Stomach (tissue), 9 donors: ENCODE results near the gene TECPR2. TPM values are rescaled to one million over a fixed set of nuclear protein-coding genes. Genes with fewer than 3 reads are reported as not detected.

Source experiments
- DNase-seq, 2 donors: peaks; one replicate each; pipeline versions ENCODE4 v3.0.0 to v3.0.0-alpha.2; 2013 to 2019
- H3K27ac ChIP-seq, 5 donors: fragments of 200-600 bp in 4 of 5; sonication (generic) in 4 of 5; one replicate each; pipeline ENCODE4 v1.5.1; 2013 to 2019; ENCODE audit warnings: mild to moderate bottlenecking in 1 of 5, moderate library complexity in 1 of 5
- H3K27me3 ChIP-seq, 3 donors: fragments of 200-600 bp; sonication (generic); one replicate each; pipeline ENCODE4 v1.5.1; 2017 to 2019; ENCODE audit warnings: mixed run types in 1 of 3
- H3K36me3 ChIP-seq, 4 donors: fragments of 200-600 bp; sonication (generic); 1 replicate in 3 of 4; 2 replicates in 1 of 4; pipeline ENCODE4 v1.5.1; 2016 to 2019
- H3K4me1 ChIP-seq, 4 donors: fragments of 200-600 bp; sonication (generic); one replicate each; pipeline ENCODE4 v1.5.1; 2016 to 2019
- H3K4me3 ChIP-seq, 4 donors: fragments of 200-600 bp; sonication (generic) in 3 of 4; one replicate each; pipeline ENCODE4 v1.5.1; 2016 to 2019; ENCODE audit warnings: mild to moderate bottlenecking in 1 of 4
- H3K9me3 ChIP-seq, 4 donors: fragments of 200-600 bp; sonication (generic); one replicate each; pipeline ENCODE4 v1.5.1; 2016 to 2019
- CTCF ChIP-seq, 7 experiments: fragments of 450-650 bp in 4 of 7; fragments of 200-600 bp in 3 of 7; sonication (generic) in 3 of 7; IDR thresholded peaks; one replicate each; pipeline ENCODE4 v1.5.1; 2016 to 2019; ENCODE audit warnings: antibody characterized with exemption in 7 of 7, control low read depth in 2 of 7, mild to moderate bottlenecking in 1 of 7
- EP300 ChIP-seq: sonication (generic); formaldehyde crosslinking; IDR thresholded peaks from one replicate; pipeline ENCODE4 v1.6.1; 2017; ENCODE audit warnings: antibody characterized with exemption
- POLR2A ChIP-seq, 4 donors: fragments of 450-650 bp; IDR thresholded peaks; one replicate each; pipeline ENCODE4 v1.6.1; 2016; ENCODE audit warnings: antibody characterized with exemption in 4 of 4, control low read depth in 2 of 4, mild to moderate bottlenecking in 1 of 4, moderate library complexity in 1 of 4
- POLR2AphosphoS5 ChIP-seq, 3 donors: sonication (generic); formaldehyde crosslinking; IDR thresholded peaks; one replicate each; pipeline ENCODE4 v1.6.1; 2016; ENCODE audit warnings: antibody characterized with exemption in 3 of 3
- WGBS, 5 donors: extraction: QIAGEN DNeasy Blood & Tissue Kit in 3 of 5; methylation state at CpG; one replicate each; pipeline versions ENCODE4 v1.1.5 to v1.1.7; 2013 to 2018; 5-methylcytosine and 5-hydroxymethylcytosine counted together
- intact Hi-C: fragments of 100-400 bp; cut with DNase I; formaldehyde crosslinking; loops from one replicate; pipeline ENCODE4 v1.15.1; 2023; ENCODE audit warnings: low total_unique reads
- polyA plus RNA-seq, 3 donors: library from polyadenylated mRNA; stranded (reverse); fragments of 200-250 nt; gene quantifications; one replicate each; pipeline ENCODE4 v1.2.3, GENCODE V29; 2013
- total RNA-seq, 5 donors: library from RNA; depleted of rRNA; stranded (reverse); fragments of >200 nt; gene quantifications; one replicate each; pipeline versions ENCODE4 v1.1.0 to v1.2.3, GENCODE V29; 2014 to 2016
- donor health status: healthy with polysubstance abuse.
- donor health status: Bipolar disorder and iron deficiency.
- donor health status: healthy.

Gene TECPR2
- total and polyA plus RNA-seq, 8 donors = 2.6 to 110 (median 11.1) TPM

- 89 to 97% (median 96%) methylated on average over 7 of the region's 7 CpGs for WGBS, 5 donors
- intact Hi-C loops = no loop called here
- H3K4me1 ChIP-seq = no peaks in the 10 kb centered on the region
- H3K27ac ChIP-seq = no peak overlapping the region
- peaks cover 84 to 100% (median 99%) of the 10 kb centered on the region in 4 donors for H3K36me3 ChIP-seq
- no peaks in the 10 kb centered on the region for H3K9me3 ChIP-seq
- no peak for TF ChIP-seq CTCF (IDR thresholded peaks at IDR 0.05)
- TF ChIP-seq EP300 = no peak
- TF ChIP-seq POLR2AphosphoS5 (IDR thresholded peaks at IDR 0.05) = no peak
- no peak for TF ChIP-seq POLR2A (IDR thresholded peaks at IDR 0.05)
- DNase-seq = no peak
- no peak overlapping the region for H3K4me3 ChIP-seq
- no peaks in the 10 kb centered on the region for H3K27me3 ChIP-seq
Observed at GRCh38 chr14:102445066-102445465, 82.3 kb downstream of the TECPR2 start.

GRCh38 chr14:102445641-102446040 is 82.9 kb downstream of the TECPR2 start:
- Histone ChIP-seq H3K4me3 (no peak overlapping the region), H3K27ac (no peak overlapping the region), H3K9me3 (no peaks in the 10 kb centered on the region), H3K36me3 (peaks cover 84 to 100% (median 99%) of the 10 kb centered on the region in 4 donors), H3K4me1 (no peaks in the 10 kb centered on the region), H3K27me3 (no peaks in the 10 kb centered on the region)
- intact Hi-C loops = no loop called here
- no peak for DNase-seq
- 92 to 96% (median 94%) methylated on average over 15 of the region's 15 CpGs for WGBS, 5 donors
- no peak for TF ChIP-seq CTCF (IDR thresholded peaks at IDR 0.05)
- no peak for TF ChIP-seq POLR2A (IDR thresholded peaks at IDR 0.05)
- TF ChIP-seq EP300 = no peak
- TF ChIP-seq POLR2AphosphoS5 (IDR thresholded peaks at IDR 0.05) = no peak

- TF ChIP-seq EP300 (no peak), POLR2A (IDR thresholded peaks at IDR 0.05) (no peak)
- Histone ChIP-seq H3K4me3 (no peak overlapping the region), H3K9me3 (no peaks in the 10 kb centered on the region), H3K27ac (no peak overlapping the region), H3K36me3 (peaks cover 68 to 100% (median 98%) of the 10 kb centered on the region in 4 donors), H3K4me1 (no peaks in the 10 kb centered on the region), H3K27me3 (no peaks in the 10 kb centered on the region)
- no peak for DNase-seq
- intact Hi-C loops = no loop called here
- 83 to 88% (median 84%) methylated on average over 17 of the region's 17 CpGs for WGBS, 5 donors
Observed at GRCh38 chr14:102450206-102451063, 87.7 kb downstream of the TECPR2 start.

- WGBS, 5 donors = 90 to 96% (median 94%) methylated on average over 10 of the region's 10 CpGs
- Histone ChIP-seq H3K27ac (no peak overlapping the region), H3K36me3 (peaks cover 62 to 100% (median 98%) of the 10 kb centered on the region in 4 donors), H3K4me3 (no peak overlapping the region), H3K27me3 (no peaks in the 10 kb centered on the region), H3K4me1 (no peaks in the 10 kb centered on the region), H3K9me3 (no peaks in the 10 kb centered on the region)
- intact Hi-C loops = no loop called here
- no peak for DNase-seq
- TF ChIP-seq CTCF (IDR thresholded peaks at IDR 0.05) (no peak), POLR2A (IDR thresholded peaks at IDR 0.05) (no peak), POLR2AphosphoS5 (IDR thresholded peaks at IDR 0.05) (no peak), EP300 (no peak)
Observed at GRCh38 chr14:102451064-102451352, 88.3 kb downstream of the TECPR2 start.

- WGBS, 5 donors = 92 to 98% (median 96%) methylated on average over 23 to 24 of the region's 24 CpGs
- no peaks in the 10 kb centered on the region for H3K9me3 ChIP-seq
- no peak overlapping the region for H3K4me3 ChIP-seq
Observed at GRCh38 chr14:102452302-102452701, 89.6 kb downstream of the TECPR2 start.

More at GRCh38 chr14:102452302-102452701, 89.6 kb downstream of the TECPR2 start:
- Histone ChIP-seq H3K27ac (no peak overlapping the region), H3K4me1 (no peaks in the 10 kb centered on the region), H3K36me3 (peaks cover 55 to 100% (median 98%) of the 10 kb centered on the region in 4 donors), H3K27me3 (no peaks in the 10 kb centered on the region)
- intact Hi-C loops = no loop called here
- TF ChIP-seq CTCF (IDR thresholded peaks at IDR 0.05) (no peak), EP300 (no peak), POLR2A (IDR thresholded peaks at IDR 0.05) (no peak)
- no peak for DNase-seq
